Peyer's patch (tissue), 4 donors: ENCODE measurements around the gene FFAR4. TPM values are rescaled to one million over a fixed set of nuclear protein-coding genes. Genes with fewer than 3 reads are reported as not detected.

Source experiments
- DNase-seq, 3 donors: peaks; one replicate each; pipeline ENCODE4 v3.0.0-alpha.2; 2017 to 2019
- H3K27ac ChIP-seq, 4 donors: fragments of 200-600 bp; sonication (generic); one replicate each; pipeline ENCODE4 v1.5.1; 2016 to 2019
- H3K27me3 ChIP-seq, 2 donors: fragments of 200-600 bp; sonication (generic); one replicate each; pipeline ENCODE4 v1.5.1; 2019
- H3K36me3 ChIP-seq, 3 donors: fragments of 200-600 bp; sonication (generic); one replicate each; pipeline ENCODE4 v1.5.1; 2016 to 2019
- H3K4me1 ChIP-seq, 4 donors: fragments of 200-600 bp; sonication (generic); one replicate each; pipeline ENCODE4 v1.5.1; 2016 to 2019
- H3K4me3 ChIP-seq, 4 donors: fragments of 200-600 bp; sonication (generic); 1 replicate in 3 of 4; 2 replicates in 1 of 4; pipeline ENCODE4 v1.5.1; 2016 to 2019; ENCODE audit warnings: mild to moderate bottlenecking in 1 of 4
- H3K9me3 ChIP-seq, 4 donors: fragments of 200-600 bp; sonication (generic); one replicate each; pipeline ENCODE4 v1.5.1; 2016 to 2019; ENCODE audit warnings: mild to moderate bottlenecking in 1 of 4
- POLR2A ChIP-seq, 2 donors: fragments of 450-650 bp; IDR thresholded peaks; one replicate each; pipeline ENCODE4 v1.5.1; 2017; ENCODE audit warnings: antibody characterized with exemption in 2 of 2, mild to moderate bottlenecking in 2 of 2, moderate library complexity in 2 of 2
- total RNA-seq, 4 donors: library from RNA; depleted of rRNA; stranded (reverse); fragments of >200 nt; gene quantifications; one replicate each; pipeline ENCODE4 v1.1.0, GENCODE V29; 2016
- TF ChIP-seq, protein P1 (sequence below), 6 experiments: fragments of 450-650 bp in 4 of 6; fragments of 200-600 bp in 2 of 6; sonication (generic) in 1 of 6; IDR thresholded peaks; one replicate each; pipeline ENCODE4 v1.5.1; 2017 to 2019; ENCODE audit warnings: antibody characterized with exemption in 6 of 6, mild to moderate bottlenecking in 3 of 6, moderate library complexity in 1 of 6

Gene FFAR4
- total RNA-seq, 4 donors from 2014 or later, result 0.80 to 2.5 (median 2.3) TPM; not detected in 1

DNA sequence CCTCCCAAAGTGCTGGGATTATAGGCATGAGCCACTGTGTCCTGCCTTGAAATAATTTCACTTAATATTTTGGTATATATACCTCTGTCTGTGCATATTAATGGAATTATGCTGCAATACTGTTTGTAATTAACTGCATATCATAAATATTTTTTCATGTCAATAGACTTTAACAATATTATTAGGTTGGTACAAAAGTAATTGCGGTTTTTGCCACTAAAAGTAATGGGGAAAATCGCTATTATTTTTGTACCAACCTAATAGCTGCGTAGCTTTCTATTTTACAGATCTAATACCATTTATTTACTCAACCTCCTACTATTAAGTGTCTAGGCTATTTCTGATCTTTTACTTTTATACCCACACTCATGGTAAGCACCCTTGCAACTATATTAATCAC, 42.0 kb downstream of the FFAR4 start:
- no peaks in the 10 kb centered on the region for H3K4me1 ChIP-seq
- H3K36me3 ChIP-seq, result no peaks in the 10 kb centered on the region
- no peak for DNase-seq
- H3K9me3 ChIP-seq, result no peaks in the 10 kb centered on the region
- no peak overlapping the region for H3K4me3 ChIP-seq
- H3K27me3 ChIP-seq, result no peaks in the 10 kb centered on the region
- no peak overlapping the region for H3K27ac ChIP-seq
- no peak for TF ChIP-seq POLR2A (IDR thresholded peaks at IDR 0.05)
- TF ChIP-seq, protein P1, sequence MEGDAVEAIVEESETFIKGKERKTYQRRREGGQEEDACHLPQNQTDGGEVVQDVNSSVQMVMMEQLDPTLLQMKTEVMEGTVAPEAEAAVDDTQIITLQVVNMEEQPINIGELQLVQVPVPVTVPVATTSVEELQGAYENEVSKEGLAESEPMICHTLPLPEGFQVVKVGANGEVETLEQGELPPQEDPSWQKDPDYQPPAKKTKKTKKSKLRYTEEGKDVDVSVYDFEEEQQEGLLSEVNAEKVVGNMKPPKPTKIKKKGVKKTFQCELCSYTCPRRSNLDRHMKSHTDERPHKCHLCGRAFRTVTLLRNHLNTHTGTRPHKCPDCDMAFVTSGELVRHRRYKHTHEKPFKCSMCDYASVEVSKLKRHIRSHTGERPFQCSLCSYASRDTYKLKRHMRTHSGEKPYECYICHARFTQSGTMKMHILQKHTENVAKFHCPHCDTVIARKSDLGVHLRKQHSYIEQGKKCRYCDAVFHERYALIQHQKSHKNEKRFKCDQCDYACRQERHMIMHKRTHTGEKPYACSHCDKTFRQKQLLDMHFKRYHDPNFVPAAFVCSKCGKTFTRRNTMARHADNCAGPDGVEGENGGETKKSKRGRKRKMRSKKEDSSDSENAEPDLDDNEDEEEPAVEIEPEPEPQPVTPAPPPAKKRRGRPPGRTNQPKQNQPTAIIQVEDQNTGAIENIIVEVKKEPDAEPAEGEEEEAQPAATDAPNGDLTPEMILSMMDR (IDR thresholded peaks at IDR 0.05), result no peak

DNA sequence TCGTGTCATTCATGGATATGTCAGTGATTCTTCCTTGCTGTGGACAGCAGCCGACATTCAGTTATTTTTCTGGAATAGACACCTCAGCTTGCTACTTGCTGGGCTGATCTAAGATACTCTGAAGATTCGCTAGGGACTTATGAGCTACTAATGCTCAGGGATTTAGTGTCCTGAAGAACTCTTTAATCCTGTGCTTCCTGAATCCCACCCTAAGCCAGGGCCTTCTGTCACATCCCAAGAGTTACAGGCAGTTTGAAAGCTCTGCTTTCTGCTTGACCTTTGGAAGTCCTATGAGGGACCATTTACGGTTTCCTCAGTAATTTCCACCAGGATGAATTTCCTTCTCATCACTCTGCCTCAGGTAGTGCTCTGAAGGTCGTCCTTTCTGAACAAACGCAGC, 45.8 kb downstream of the FFAR4 start, which contains the start of gene PDE6C:
PDE6C (plus strand) TSS at position 227 of the 400 bp plus-strand sequence. CDS start 189 bp downstream, outside the sequence.
- Histone ChIP-seq H3K36me3 (no peaks in the 10 kb centered on the region), H3K9me3 (no peaks in the 10 kb centered on the region), H3K4me3 (no peak within 1 kb of the TSS), H3K4me1 (no peaks in the 10 kb centered on the region), H3K27ac (no peak within 1 kb of the TSS), H3K27me3 (no peaks in the 10 kb centered on the region)
- no peak for TF ChIP-seq POLR2A (IDR thresholded peaks at IDR 0.05)
- TF ChIP-seq, protein P1 (IDR thresholded peaks at IDR 0.05), result no peak
- DNase-seq, result no peak

DNA sequence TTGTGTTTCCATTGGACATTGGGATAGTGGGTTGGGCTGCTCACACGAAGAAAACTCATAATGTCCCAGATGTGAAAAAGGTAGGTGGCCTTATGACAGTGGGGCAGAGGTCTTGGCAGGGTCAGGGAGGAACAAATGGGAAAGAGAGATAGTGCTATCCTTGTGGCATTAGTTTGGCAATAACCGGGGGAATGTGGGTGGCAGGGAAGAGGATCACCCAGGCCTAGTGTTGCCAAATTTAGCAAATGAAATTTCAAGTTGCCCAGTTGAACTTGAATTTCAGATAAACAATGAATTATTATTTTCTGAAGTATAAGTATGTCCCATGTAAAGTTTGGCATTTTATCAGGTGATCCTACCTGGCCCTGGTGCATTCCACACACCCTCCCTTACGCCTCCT, 46.7 kb downstream of the FFAR4 start:
- no peaks in the 10 kb centered on the region for H3K9me3 ChIP-seq
- no peaks in the 10 kb centered on the region for H3K27me3 ChIP-seq
- H3K4me3 ChIP-seq, result no peak overlapping the region
- no peaks in the 10 kb centered on the region for H3K36me3 ChIP-seq
- H3K27ac ChIP-seq, result no peak overlapping the region
- TF ChIP-seq, protein P1 (IDR thresholded peaks at IDR 0.05), result no peak
- no peak for TF ChIP-seq POLR2A (IDR thresholded peaks at IDR 0.05)
- no peak for DNase-seq
- H3K4me1 ChIP-seq, result no peaks in the 10 kb centered on the region

DNA sequence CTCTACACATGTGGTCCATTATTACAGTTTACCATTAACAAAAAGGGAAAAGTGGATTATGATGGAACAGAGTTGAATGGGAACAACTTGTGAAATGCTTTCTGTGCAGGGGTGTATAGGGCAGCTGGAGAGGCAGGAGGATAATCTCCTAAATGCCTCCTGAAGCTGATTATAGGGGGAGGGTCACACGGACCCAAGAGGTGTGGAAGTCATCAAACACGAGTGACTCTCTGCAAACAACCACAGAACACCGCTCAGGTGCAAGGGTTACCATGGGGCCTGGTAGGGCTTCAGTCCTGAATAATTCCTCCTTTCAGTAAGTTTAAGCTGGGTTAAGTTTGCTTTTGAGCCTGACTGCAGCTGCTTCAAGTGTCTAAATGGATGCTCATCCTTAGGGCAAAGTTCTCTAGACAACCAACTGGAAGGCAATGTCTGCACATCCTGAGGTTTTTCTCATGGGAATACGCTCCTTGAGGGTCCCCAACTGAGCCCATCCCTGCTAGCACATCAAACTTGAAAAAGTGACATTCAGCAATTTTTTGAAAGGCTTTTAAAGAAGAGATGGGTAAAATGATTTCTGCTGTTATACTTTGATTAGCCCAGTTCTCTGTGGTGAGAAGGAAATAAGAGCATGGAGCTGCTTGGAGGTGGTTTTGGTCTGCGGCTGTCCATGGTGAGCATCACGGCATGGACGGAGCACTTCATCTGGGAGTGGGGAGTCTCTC, 47.8 kb downstream of the FFAR4 start:
- no peak for DNase-seq
- no peaks in the 10 kb centered on the region for H3K27me3 ChIP-seq
- no peak for TF ChIP-seq POLR2A (IDR thresholded peaks at IDR 0.05)
- TF ChIP-seq, protein P1 (IDR thresholded peaks at IDR 0.05), result no peak
- no peak overlapping the region for H3K4me3 ChIP-seq
- no peaks in the 10 kb centered on the region for H3K9me3 ChIP-seq
- H3K27ac ChIP-seq, result no peak overlapping the region
- no peaks in the 10 kb centered on the region for H3K36me3 ChIP-seq
- no peaks in the 10 kb centered on the region for H3K4me1 ChIP-seq

DNA sequence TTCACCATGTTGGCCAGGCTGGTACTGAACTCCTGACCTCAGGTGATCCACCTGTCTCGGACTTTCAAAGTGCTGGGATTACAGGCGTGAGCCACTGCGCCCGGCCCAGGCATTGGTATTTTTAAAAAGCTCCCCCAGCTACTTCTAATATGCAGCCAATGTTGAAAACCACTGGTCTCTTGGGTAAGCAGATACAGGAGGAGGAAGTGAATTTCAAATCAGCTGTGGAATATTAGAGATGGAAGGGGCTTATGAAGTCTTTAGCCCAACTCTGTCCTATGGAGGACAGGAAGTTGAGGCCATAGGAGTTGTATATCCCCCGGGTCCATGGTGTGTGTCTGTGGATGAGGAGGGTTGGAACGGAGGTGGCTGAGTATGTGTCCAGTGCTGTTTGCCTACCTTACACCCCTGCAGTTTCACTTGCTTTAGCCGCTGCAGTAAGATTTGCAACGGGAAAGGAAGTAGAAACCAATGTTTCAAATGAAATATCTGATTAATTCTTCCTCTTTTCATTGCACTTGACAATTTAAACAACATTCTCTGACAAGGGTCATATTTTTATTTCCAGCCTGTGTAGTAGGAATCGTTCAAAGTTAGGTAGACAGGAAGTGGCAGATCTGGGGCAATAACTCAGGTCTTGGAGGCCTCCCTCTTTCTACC, 49.2 kb downstream of the FFAR4 start:
- no peak overlapping the region for H3K27ac ChIP-seq
- no peaks in the 10 kb centered on the region for H3K36me3 ChIP-seq

More for the DNA sequence above, 49.2 kb downstream of the FFAR4 start:
- TF ChIP-seq, protein P1 (IDR thresholded peaks at IDR 0.05), result no peak
- TF ChIP-seq POLR2A (IDR thresholded peaks at IDR 0.05), result no peak
- no peak overlapping the region for H3K4me3 ChIP-seq
- no peaks in the 10 kb centered on the region for H3K4me1 ChIP-seq
- no peak for DNase-seq
- H3K9me3 ChIP-seq, result no peaks in the 10 kb centered on the region
- H3K27me3 ChIP-seq, result no peaks in the 10 kb centered on the region
